ENCODE results near the gene ENTPD2. TPM values are rescaled to one million over a fixed set of nuclear protein-coding genes. Genes with fewer than 3 reads are reported as not detected.

Gene ENTPD2
- total and polyA plus RNA-seq, 10 of the 15 experiments (the other 5 are each of a cell fraction or from before 2014, with no cell fraction given) = 0.15 to 1.8 (median 0.65) TPM; not detected in 2

DNA sequence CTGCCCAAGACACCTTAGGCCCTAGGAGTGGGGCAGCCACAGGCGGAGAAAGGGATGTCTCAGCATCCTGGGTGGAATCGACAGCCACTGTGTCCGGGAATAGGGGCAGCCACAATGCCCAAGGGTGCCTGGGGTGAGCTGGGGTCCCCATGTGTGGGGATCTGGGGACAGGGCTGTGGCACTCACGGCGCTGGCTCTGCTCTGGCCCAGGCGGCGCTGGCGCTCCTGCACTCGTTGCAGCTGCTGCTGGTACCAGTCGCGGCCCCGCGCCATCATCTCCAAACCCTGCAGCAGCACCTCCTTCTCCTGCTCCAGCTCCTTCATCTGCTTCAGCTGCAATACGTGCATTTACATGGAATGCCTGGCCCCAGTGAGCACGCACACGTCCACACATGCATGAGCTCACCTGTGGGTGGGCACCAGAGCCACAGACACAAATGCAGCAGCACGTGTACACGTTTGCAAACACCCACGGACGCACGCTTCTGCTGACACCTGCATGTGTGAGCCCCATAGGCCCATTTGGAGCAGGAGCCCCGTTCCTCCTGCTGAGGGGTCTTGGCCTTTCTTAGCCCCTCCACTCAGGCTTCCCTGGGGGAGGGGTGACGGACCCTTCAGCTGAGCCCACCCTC lies 11.6 kb upstream of the ENTPD2 start:
- POLR2A ChIA-PET = interaction anchor here (2.5 kb wide), 1 partner anchor 85 kb away, joined by 13 read pairs; no protein-coding TSS in a partner anchor
- CTCF ChIA-PET = interaction anchor here (0.6 to 7.9 kb wide), 8 partner anchors 17 to 279 kb away, joined by 3 to 81 read pairs (median 6); partner anchors contain the start of genes MAN1B1 and NPDC1
- in situ Hi-C loops (cut with MboI) = no loop called here

More for the DNA sequence above, 11.6 kb upstream of the ENTPD2 start:
- FAIRE-seq (no peak), DNase-seq (ENCODE audit: low read depth, low spot score) (no peak), ATAC-seq (no peak)
- H4K20me1 ChIP-seq (ENCODE audit: control insufficient read depth, insufficient read depth) = no peaks in the 10 kb centered on the region
- no peaks in the 10 kb centered on the region; a peak in 2 of 4 replicates for H3K36me3 ChIP-seq (ENCODE audit: control insufficient read depth in 2 of 2, insufficient read depth in 2 of 2, low read length in 1 of 2)
- H3K4me1 ChIP-seq (ENCODE audit: control insufficient read depth, insufficient read depth, low read length) = peaks cover 18% of the 10 kb centered on the region
- no peaks in the 10 kb centered on the region for H3K27me3 ChIP-seq (replicated peaks in 1 of 2; ENCODE audit: control insufficient read depth in 2 of 2, insufficient read depth in 2 of 2, low read length in 1 of 2)
- WGBS (ENCODE audit: insufficient coverage, insufficient replicate concordance, low lambda C conversion rate, missing lambda C conversion rate) = 84% methylated on average over 15 of the region's 23 CpGs
- H2AFZ ChIP-seq (ENCODE audit: control insufficient read depth, low read depth, low read length) = no peak overlapping the region
- no peak overlapping the region for H3K4me2 ChIP-seq (ENCODE audit: control insufficient read depth, insufficient read depth)
- no peak overlapping the region for H3K4me3 ChIP-seq
- SMC1A ChIA-PET (ENCODE audit: uncharacterized antibody, unreplicated experiment) = interaction anchor here (1.5 kb wide), 1 partner anchor 19 kb away, joined by 5 read pairs; no protein-coding TSS in a partner anchor
- TF ChIP-seq, protein P1, sequence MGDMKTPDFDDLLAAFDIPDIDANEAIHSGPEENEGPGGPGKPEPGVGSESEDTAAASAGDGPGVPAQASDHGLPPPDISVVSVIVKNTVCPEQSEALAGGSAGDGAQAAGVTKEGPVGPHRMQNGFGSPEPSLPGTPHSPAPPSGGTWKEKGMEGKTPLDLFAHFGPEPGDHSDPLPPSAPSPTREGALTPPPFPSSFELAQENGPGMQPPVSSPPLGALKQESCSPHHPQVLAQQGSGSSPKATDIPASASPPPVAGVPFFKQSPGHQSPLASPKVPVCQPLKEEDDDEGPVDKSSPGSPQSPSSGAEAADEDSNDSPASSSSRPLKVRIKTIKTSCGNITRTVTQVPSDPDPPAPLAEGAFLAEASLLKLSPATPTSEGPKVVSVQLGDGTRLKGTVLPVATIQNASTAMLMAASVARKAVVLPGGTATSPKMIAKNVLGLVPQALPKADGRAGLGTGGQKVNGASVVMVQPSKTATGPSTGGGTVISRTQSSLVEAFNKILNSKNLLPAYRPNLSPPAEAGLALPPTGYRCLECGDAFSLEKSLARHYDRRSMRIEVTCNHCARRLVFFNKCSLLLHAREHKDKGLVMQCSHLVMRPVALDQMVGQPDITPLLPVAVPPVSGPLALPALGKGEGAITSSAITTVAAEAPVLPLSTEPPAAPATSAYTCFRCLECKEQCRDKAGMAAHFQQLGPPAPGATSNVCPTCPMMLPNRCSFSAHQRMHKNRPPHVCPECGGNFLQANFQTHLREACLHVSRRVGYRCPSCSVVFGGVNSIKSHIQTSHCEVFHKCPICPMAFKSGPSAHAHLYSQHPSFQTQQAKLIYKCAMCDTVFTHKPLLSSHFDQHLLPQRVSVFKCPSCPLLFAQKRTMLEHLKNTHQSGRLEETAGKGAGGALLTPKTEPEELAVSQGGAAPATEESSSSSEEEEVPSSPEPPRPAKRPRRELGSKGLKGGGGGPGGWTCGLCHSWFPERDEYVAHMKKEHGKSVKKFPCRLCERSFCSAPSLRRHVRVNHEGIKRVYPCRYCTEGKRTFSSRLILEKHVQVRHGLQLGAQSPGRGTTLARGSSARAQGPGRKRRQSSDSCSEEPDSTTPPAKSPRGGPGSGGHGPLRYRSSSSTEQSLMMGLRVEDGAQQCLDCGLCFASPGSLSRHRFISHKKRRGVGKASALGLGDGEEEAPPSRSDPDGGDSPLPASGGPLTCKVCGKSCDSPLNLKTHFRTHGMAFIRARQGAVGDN (IDR thresholded peaks at IDR 0.05) = no peak
- TF ChIP-seq, protein P2, sequence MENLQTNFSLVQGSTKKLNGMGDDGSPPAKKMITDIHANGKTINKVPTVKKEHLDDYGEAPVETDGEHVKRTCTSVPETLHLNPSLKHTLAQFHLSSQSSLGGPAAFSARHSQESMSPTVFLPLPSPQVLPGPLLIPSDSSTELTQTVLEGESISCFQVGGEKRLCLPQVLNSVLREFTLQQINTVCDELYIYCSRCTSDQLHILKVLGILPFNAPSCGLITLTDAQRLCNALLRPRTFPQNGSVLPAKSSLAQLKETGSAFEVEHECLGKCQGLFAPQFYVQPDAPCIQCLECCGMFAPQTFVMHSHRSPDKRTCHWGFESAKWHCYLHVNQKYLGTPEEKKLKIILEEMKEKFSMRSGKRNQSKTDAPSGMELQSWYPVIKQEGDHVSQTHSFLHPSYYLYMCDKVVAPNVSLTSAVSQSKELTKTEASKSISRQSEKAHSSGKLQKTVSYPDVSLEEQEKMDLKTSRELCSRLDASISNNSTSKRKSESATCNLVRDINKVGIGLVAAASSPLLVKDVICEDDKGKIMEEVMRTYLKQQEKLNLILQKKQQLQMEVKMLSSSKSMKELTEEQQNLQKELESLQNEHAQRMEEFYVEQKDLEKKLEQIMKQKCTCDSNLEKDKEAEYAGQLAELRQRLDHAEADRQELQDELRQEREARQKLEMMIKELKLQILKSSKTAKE (IDR thresholded peaks at IDR 0.05; ENCODE audit: low read depth, poor library complexity, severe bottlenecking) = no peak
- TF ChIP-seq CHD1 (IDR thresholded peaks at IDR 0.05; ENCODE audit: low read depth, low read length) = no peak
- TF ChIP-seq RELA (IDR thresholded peaks at IDR 0.05; ENCODE audit: borderline replicate concordance, partially characterized antibody) = no peak
- TF ChIP-seq TCF12 (IDR thresholded peaks at IDR 0.05; ENCODE audit: low read depth, low read length) = no peak
- TF ChIP-seq POLR2AphosphoS5 (IDR thresholded peaks at IDR 0.05; ENCODE audit: low read length) = no peak
- no peaks in the 10 kb centered on the region for H3K9me3 ChIP-seq (replicated peaks; ENCODE audit: control insufficient read depth, insufficient read depth, low read length)
- RAD21 ChIA-PET (ENCODE audit: unreplicated experiment) = interaction anchor here (3.1 kb wide), 1 partner anchor 19 kb away, joined by 18 read pairs; the partner anchor contains the start of gene NPDC1
- H3K79me2 ChIP-seq (ENCODE audit: control insufficient read depth, insufficient read depth, low read length) = peaks cover 7% of the 10 kb centered on the region
- no TSS peak for BruUV-seq (replicated peaks)
- intact Hi-C loops (cut with micrococcal nuclease; ENCODE audit: unreplicated experiment) = loop anchor here (5.0 kb wide), 1 partner anchor 52 kb away; no protein-coding TSS in a partner anchor
- H3K27ac ChIP-seq (ENCODE audit: control insufficient read depth, insufficient read depth) = no peak overlapping the region
- H3K9ac ChIP-seq (ENCODE audit: control insufficient read depth, insufficient read depth, low read length) = no peak overlapping the region
